Chondrocyte (in vitro differentiated cells): ENCODE results near the gene MYCBP2. TPM values are rescaled to one million over a fixed set of nuclear protein-coding genes. Genes with fewer than 3 reads are reported as not detected.
"Not testable (repeated sequence)": the region's sequence is repeated elsewhere in the genome, so short reads cannot be mapped to it uniquely, and the experiment has no call there.

Experiments
- DNase-seq: peaks from one replicate; pipeline ENCODE4 v3.0.0; 2021; ENCODE audit warnings: mixed read lengths, low spot score
- H3K27ac Mint-ChIP-seq: one replicate; pipeline ENCODE4 v1.8.0; 2021; ENCODE audit warnings: mild to moderate bottlenecking, moderate library complexity, mixed read lengths; ENCODE audit not compliant: unreplicated experiment
- H3K27me3 Mint-ChIP-seq: 2 replicates; pipeline ENCODE4 v1.8.0; 2021; ENCODE audit warnings: low read depth, mixed read lengths
- H3K36me3 Mint-ChIP-seq: 2 replicates; pipeline ENCODE4 v1.8.0; 2021; ENCODE audit warnings: low read depth, mixed read lengths
- H3K4me1 Mint-ChIP-seq: 2 replicates; pipeline ENCODE4 v1.8.0; 2021; ENCODE audit warnings: low read depth, mild to moderate bottlenecking, mixed read lengths
- H3K4me3 Mint-ChIP-seq: one replicate; pipeline ENCODE4 v1.8.0; 2021; ENCODE audit warnings: mild to moderate bottlenecking, moderate library complexity, mixed read lengths; ENCODE audit not compliant: unreplicated experiment
- H3K9me3 Mint-ChIP-seq: 2 replicates; pipeline ENCODE4 v1.8.0; 2021; ENCODE audit warnings: low read depth, mixed read lengths
- CTCF ChIP-seq: fragments of 200-600 bp; sonication (generic); IDR thresholded peaks from 2 replicates; pipeline ENCODE4 v1.5.0; 2021; ENCODE audit warnings: antibody characterized with exemption, mild to moderate bottlenecking, moderate library complexity
- total RNA-seq: library from RNA; stranded (reverse); gene quantifications from 3 replicates; pipeline ENCODE4 v1.2.1, GENCODE V29; 2021

Gene MYCBP2
- total RNA-seq, 1 donor from 2014 or later, result 59.5 TPM

- H3K27me3 Mint-ChIP-seq, result no peaks in the 10 kb centered on the region
- H3K4me3 Mint-ChIP-seq, result no peak overlapping the region
- H3K27ac Mint-ChIP-seq, result no peak overlapping the region
- peaks cover 4% of the 10 kb centered on the region for H3K4me1 Mint-ChIP-seq
- no peaks in the 10 kb centered on the region for H3K9me3 Mint-ChIP-seq
- no peak for DNase-seq
- no peak for TF ChIP-seq CTCF
- H3K36me3 Mint-ChIP-seq, result peaks cover 19% of the 10 kb centered on the region
Measured at GRCh38 chr13:77009011-77009410, 317.9 kb downstream of the MYCBP2 start.

GRCh38 chr13:77008337-77008736 is 318.6 kb downstream of the MYCBP2 start:
- not testable (repeated sequence) for DNase-seq, H3K9me3 Mint-ChIP-seq, H3K4me1 Mint-ChIP-seq, H3K27ac Mint-ChIP-seq, H3K27me3 Mint-ChIP-seq, H3K4me3 Mint-ChIP-seq
- H3K36me3 Mint-ChIP-seq, result peaks cover 12% of the 10 kb centered on the region

GRCh38 chr13:77002590-77003190 is 324.2 kb downstream of the MYCBP2 start:
- H3K36me3 Mint-ChIP-seq, result peaks cover 18% of the 10 kb centered on the region
- H3K4me1 Mint-ChIP-seq, result peaks cover 4% of the 10 kb centered on the region
- peak; percentile 83 for TF ChIP-seq CTCF
- H3K4me3 Mint-ChIP-seq, result no peak overlapping the region
- no peaks in the 10 kb centered on the region for H3K27me3 Mint-ChIP-seq
- H3K9me3 Mint-ChIP-seq, result no peaks in the 10 kb centered on the region
- peak overlapping the region; percentile 4 for H3K27ac Mint-ChIP-seq
- no peak for DNase-seq

- no peak for DNase-seq
- Mint-ChIP-seq H3K36me3 (peaks cover 16% of the 10 kb centered on the region), H3K4me3 (no peak overlapping the region), H3K27ac (peak overlapping the region; percentile 65), H3K27me3 (no peaks in the 10 kb centered on the region), H3K9me3 (no peaks in the 10 kb centered on the region), H3K4me1 (peaks cover 4% of the 10 kb centered on the region)
- TF ChIP-seq CTCF, result no peak
Measured at GRCh38 chr13:77001963-77002587, 324.8 kb downstream of the MYCBP2 start.

- no peak for DNase-seq
- no peaks in the 10 kb centered on the region for H3K27me3 Mint-ChIP-seq
- TF ChIP-seq CTCF, result no peak
- H3K36me3 Mint-ChIP-seq, result peaks cover 19% of the 10 kb centered on the region
- no peak overlapping the region for H3K4me3 Mint-ChIP-seq
- peaks cover 4% of the 10 kb centered on the region for H3K4me1 Mint-ChIP-seq
- no peaks in the 10 kb centered on the region for H3K9me3 Mint-ChIP-seq
- H3K27ac Mint-ChIP-seq, result peak overlapping the region; percentile 65
Measured at GRCh38 chr13:77001540-77001939, 325.4 kb downstream of the MYCBP2 start.

GRCh38 chr13:77000475-77000874 is 326.4 kb downstream of the MYCBP2 start:
- no peaks in the 10 kb centered on the region for H3K27me3 Mint-ChIP-seq

More at GRCh38 chr13:77000475-77000874, 326.4 kb downstream of the MYCBP2 start:
- Mint-ChIP-seq H3K4me1 (peaks cover 4% of the 10 kb centered on the region), H3K4me3 (no peak overlapping the region), H3K9me3 (no peaks in the 10 kb centered on the region), H3K36me3 (peaks cover 23% of the 10 kb centered on the region), H3K27ac (no peak overlapping the region)
- no peak for TF ChIP-seq CTCF
- no peak for DNase-seq
